B cell (primary cell): ENCODE data around the gene HOXB3. TPM values are rescaled to one million over a fixed set of nuclear protein-coding genes. Genes with fewer than 3 reads are reported as not detected.

Source experiments
- ATAC-seq: fragments of 200-7000 bp; cut with Tn5 transposase; one replicate; pipeline ENCODE4 v1.10.0; 2021; ENCODE audit warnings: low read depth, mild to moderate bottlenecking, moderate number of reproducible peaks, moderate library complexity
- CTCF ChIA-PET: fragments of 350-600 bp; sonication (Branson Sonifier 250); formaldehyde crosslinking; loops from one replicate; lab custom pipeline; 2021; ENCODE audit warnings: antibody characterized with exemption, inconsistent platforms; lab: Charles Lee
- POLR2A ChIA-PET: fragments of 350-600 bp; sonication (Branson Sonifier 250); formaldehyde crosslinking; loops from one replicate; lab custom pipeline; 2021; ENCODE audit warnings: antibody characterized with exemption; lab: Charles Lee
- DNase-seq: peaks from one replicate; pipeline ENCODE4 v3.0.0; 2013
- H2AFZ ChIP-seq: 2 replicates; pipeline ENCODE4 v1.6.1; 2012; ENCODE audit warnings: mild to moderate bottlenecking, low read depth, low read length; ENCODE audit not compliant: insufficient read depth, poor library complexity, severe bottlenecking
- H3K27ac ChIP-seq, 2 donors: 1 replicate in 1 of 2; 2 replicates in 1 of 2; pipeline ENCODE4 v1.5.1; 2012 to 2013; ENCODE audit warnings: low read length in 2 of 2, mild to moderate bottlenecking in 2 of 2, moderate library complexity in 1 of 2
- H3K27me3 ChIP-seq, 4 experiments: fragments of 200-600 bp in 1 of 4; sonication (generic) in 1 of 4; replicated peaks in 1 of 4; 1 replicate in 2 of 4; 2 replicates in 2 of 4; pipeline versions ENCODE4 v1.6.1 to v1.7.0; 2013 to 2016; ENCODE audit warnings: low read length in 3 of 4, mild to moderate bottlenecking in 2 of 4, mixed read lengths in 1 of 4, moderate library complexity in 1 of 4; ENCODE audit not compliant: insufficient read depth in 4 of 4, control insufficient read depth in 3 of 4; ENCODE audit errors: control extremely low read depth in 1 of 4
- H3K36me3 ChIP-seq, 2 experiments: replicated peaks in 1 of 2; 1 replicate in 1 of 2; 2 replicates in 1 of 2; pipeline versions ENCODE4 v1.6.1 to v1.7.1; 2013; ENCODE audit warnings: low read length in 1 of 2; ENCODE audit not compliant: insufficient read depth in 2 of 2, control insufficient read depth in 1 of 2; ENCODE audit errors: control extremely low read depth in 1 of 2, extremely low read depth in 1 of 2
- H3K4me1 ChIP-seq, 2 donors: fragments of 200-600 bp in 1 of 2; sonication (generic) in 1 of 2; 1 replicate in 1 of 2; 2 replicates in 1 of 2; pipeline versions ENCODE4 v1.5.1 to v1.6.1; 2013 to 2017; ENCODE audit warnings: low read length in 2 of 2; ENCODE audit not compliant: control insufficient read depth in 2 of 2, insufficient read depth in 2 of 2
- H3K4me2 ChIP-seq: replicated peaks from 2 replicates; pipeline ENCODE3; 2012; ENCODE audit warnings: mild to moderate bottlenecking, low read depth, low read length; ENCODE audit not compliant: poor library complexity, severe bottlenecking
- H3K4me3 ChIP-seq, 5 experiments: fragments of 200-600 bp in 1 of 5; sonication (generic) in 1 of 5; 1 replicate in 3 of 5; 2 replicates in 2 of 5; pipeline versions ENCODE4 v1.5.1 to v1.7.0; 2011 to 2016; ENCODE audit warnings: low read length in 4 of 5, mild to moderate bottlenecking in 4 of 5, low read depth in 2 of 5, control low read depth in 1 of 5, moderate library complexity in 1 of 5; ENCODE audit not compliant: insufficient read depth in 1 of 5; ENCODE audit errors: control extremely low read depth in 1 of 5, extremely low read depth in 1 of 5
- H3K79me2 ChIP-seq: fragments of 200-600 bp; sonication (generic); one replicate; pipeline ENCODE4 v1.6.0; 2016; ENCODE audit warnings: low read length; ENCODE audit not compliant: control insufficient read depth, insufficient read depth
- H3K9ac ChIP-seq: fragments of 200-600 bp; sonication (generic); 2 replicates; pipeline ENCODE4 v1.6.1; 2017; ENCODE audit warnings: mild to moderate bottlenecking, low read length, moderate library complexity
- H3K9me3 ChIP-seq, 3 donors: one replicate each; pipeline versions ENCODE4 v1.6.1 to v1.7.1; 2013; ENCODE audit warnings: low read length in 2 of 3; ENCODE audit not compliant: control insufficient read depth in 2 of 3, insufficient read depth in 1 of 3; ENCODE audit errors: control extremely low read depth in 1 of 3
- H4K20me1 ChIP-seq: 2 replicates; pipeline ENCODE4 v1.6.0; 2012; ENCODE audit warnings: mild to moderate bottlenecking, low read length; ENCODE audit not compliant: insufficient read depth, control insufficient read depth, poor library complexity, severe bottlenecking
- H3K27ac Mint-ChIP-seq: one replicate; pipeline ENCODE4 v1.8.0; 2021; ENCODE audit warnings: mixed read lengths
- H3K27me3 Mint-ChIP-seq: one replicate; pipeline ENCODE4 v1.8.0; 2021; ENCODE audit warnings: mixed read lengths
- H3K4me1 Mint-ChIP-seq: one replicate; pipeline ENCODE4 v1.8.0; 2021; ENCODE audit warnings: mixed read lengths
- H3K4me3 Mint-ChIP-seq: one replicate; pipeline ENCODE4 v1.8.0; 2021; ENCODE audit warnings: mixed read lengths
- H3K9me3 Mint-ChIP-seq: one replicate; pipeline ENCODE4 v1.8.0; 2022; ENCODE audit warnings: mixed read lengths; ENCODE audit not compliant: insufficient read depth
- EZH2 ChIP-seq: IDR thresholded peaks from 2 replicates; pipeline ENCODE4 v1.6.1; 2012; ENCODE audit warnings: borderline replicate concordance, low read depth, mild to moderate bottlenecking, moderate library complexity, low read length; ENCODE audit not compliant: insufficient read depth, poor library complexity, severe bottlenecking
- WGBS: methylation state at CpG from one replicate; pipeline ENCODE4 v1.1.5; 2013; ENCODE audit warnings: missing lambda C conversion rate; ENCODE audit not compliant: insufficient coverage; 5-methylcytosine and 5-hydroxymethylcytosine counted together
- intact Hi-C: fragments of 100-400 bp; cut with micrococcal nuclease; formaldehyde crosslinking; loops from one replicate; pipeline ENCODE4 v1.10.0; 2022
- polyA plus RNA-seq: library from polyadenylated mRNA; depleted of rRNA; stranded (reverse); fragments of >200 nt; gene quantifications from 2 replicates; pipeline ENCODE4 v1.2.3, GENCODE V29; 2012
- total RNA-seq, 2 donors: library from RNA; stranded (reverse); fragments of 120-200 nt in 1 of 2; gene quantifications; 1 replicate in 1 of 2; 2 replicates in 1 of 2; pipeline versions ENCODE4 v1.2.3 to v1.2.4, GENCODE V29; 2013 to 2022
- TF ChIP-seq, protein P1 (sequence below): fragments of 200-600 bp; IDR thresholded peaks from one replicate; pipeline ENCODE4 v1.8.0; 2022; ENCODE audit warnings: antibody characterized with exemption, mild to moderate bottlenecking

Gene HOXB3
- total and polyA plus RNA-seq, 2 donors (not counting 1 experiment from before 2014, with no cell fraction given): 3.0 to 4.0 TPM

GRCh38 chr17:48571826-48572417 lies 18.1 kb downstream of the HOXB3 start:
- TF ChIP-seq EZH2: no peak
- TF ChIP-seq, protein P1, sequence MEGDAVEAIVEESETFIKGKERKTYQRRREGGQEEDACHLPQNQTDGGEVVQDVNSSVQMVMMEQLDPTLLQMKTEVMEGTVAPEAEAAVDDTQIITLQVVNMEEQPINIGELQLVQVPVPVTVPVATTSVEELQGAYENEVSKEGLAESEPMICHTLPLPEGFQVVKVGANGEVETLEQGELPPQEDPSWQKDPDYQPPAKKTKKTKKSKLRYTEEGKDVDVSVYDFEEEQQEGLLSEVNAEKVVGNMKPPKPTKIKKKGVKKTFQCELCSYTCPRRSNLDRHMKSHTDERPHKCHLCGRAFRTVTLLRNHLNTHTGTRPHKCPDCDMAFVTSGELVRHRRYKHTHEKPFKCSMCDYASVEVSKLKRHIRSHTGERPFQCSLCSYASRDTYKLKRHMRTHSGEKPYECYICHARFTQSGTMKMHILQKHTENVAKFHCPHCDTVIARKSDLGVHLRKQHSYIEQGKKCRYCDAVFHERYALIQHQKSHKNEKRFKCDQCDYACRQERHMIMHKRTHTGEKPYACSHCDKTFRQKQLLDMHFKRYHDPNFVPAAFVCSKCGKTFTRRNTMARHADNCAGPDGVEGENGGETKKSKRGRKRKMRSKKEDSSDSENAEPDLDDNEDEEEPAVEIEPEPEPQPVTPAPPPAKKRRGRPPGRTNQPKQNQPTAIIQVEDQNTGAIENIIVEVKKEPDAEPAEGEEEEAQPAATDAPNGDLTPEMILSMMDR: no peak
- no peak overlapping the region for H3K4me2 ChIP-seq
- no peak overlapping the region for H3K27ac ChIP-seq
- Mint-ChIP-seq H3K4me3 (no peak overlapping the region), H3K27ac (no peak overlapping the region), H3K4me1 (peaks cover 16% of the 10 kb centered on the region), H3K27me3 (peaks cover 18% of the 10 kb centered on the region), H3K9me3 (no peaks in the 10 kb centered on the region)
- peaks cover 0 to 47% (median 23%) of the 10 kb centered on the region in 4 experiments for H3K27me3 ChIP-seq
- WGBS: no CpG with 5 or more reads among the region's 1 CpG
- no peak overlapping the region for H3K9ac ChIP-seq
- H3K4me1 ChIP-seq: peaks cover 15 to 20% of the 10 kb centered on the region in 2 donors
- no peaks in the 10 kb centered on the region for H3K36me3 ChIP-seq
- H3K4me3 ChIP-seq: no peak overlapping the region
- no peaks in the 10 kb centered on the region for H3K79me2 ChIP-seq
- CTCF ChIA-PET: interaction anchor here (0.5 kb wide), 1 partner anchor 740 kb away, joined by 3 read pairs; no protein-coding TSS in a partner anchor
- DNase-seq (no peak), ATAC-seq (no peak)
- H2AFZ ChIP-seq: no peak overlapping the region
- intact Hi-C loops: no loop called here
- H3K9me3 ChIP-seq: peaks cover 0 to 10% (median 0%) of the 10 kb centered on the region in 3 donors
- POLR2A ChIA-PET: interaction anchor here (0.7 kb wide), 1 partner anchor 41 kb away, joined by 3 read pairs; no protein-coding TSS in a partner anchor
- no peaks in the 10 kb centered on the region for H4K20me1 ChIP-seq
